ENCODE data around the gene IPO9.

- no peak for TF ChIP-seq CTCF (conservative IDR thresholded peaks at IDR 0.05; ENCODE audit: low read depth in 2 of 2)
- no peak for TF ChIP-seq EZH2 (IDR thresholded peaks at IDR 0.05; ENCODE audit: low read depth, unreplicated experiment)
- TF ChIP-seq POLR2AphosphoS5 (IDR thresholded peaks at IDR 0.05; ENCODE audit: low read depth): no peak
- no peak for TF ChIP-seq CREB1 (CRISPR knock-in tag; IDR thresholded peaks at IDR 0.05; ENCODE audit: low read depth)
- TF ChIP-seq REST (IDR thresholded peaks at IDR 0.05; ENCODE audit: unreplicated experiment): no peak
- no peak for TF ChIP-seq EZH2phosphoT487 (IDR thresholded peaks at IDR 0.05; ENCODE audit: unreplicated experiment)
- TF ChIP-seq ZNF114 (CRISPR knock-in tag; IDR thresholded peaks at IDR 0.05): no peak
- no peak for TF ChIP-seq JUNB (IDR thresholded peaks at IDR 0.05; ENCODE audit: unreplicated experiment)
- no peak for TF ChIP-seq ETS1 (IDR thresholded peaks at IDR 0.05)
- TF ChIP-seq, protein P1, sequence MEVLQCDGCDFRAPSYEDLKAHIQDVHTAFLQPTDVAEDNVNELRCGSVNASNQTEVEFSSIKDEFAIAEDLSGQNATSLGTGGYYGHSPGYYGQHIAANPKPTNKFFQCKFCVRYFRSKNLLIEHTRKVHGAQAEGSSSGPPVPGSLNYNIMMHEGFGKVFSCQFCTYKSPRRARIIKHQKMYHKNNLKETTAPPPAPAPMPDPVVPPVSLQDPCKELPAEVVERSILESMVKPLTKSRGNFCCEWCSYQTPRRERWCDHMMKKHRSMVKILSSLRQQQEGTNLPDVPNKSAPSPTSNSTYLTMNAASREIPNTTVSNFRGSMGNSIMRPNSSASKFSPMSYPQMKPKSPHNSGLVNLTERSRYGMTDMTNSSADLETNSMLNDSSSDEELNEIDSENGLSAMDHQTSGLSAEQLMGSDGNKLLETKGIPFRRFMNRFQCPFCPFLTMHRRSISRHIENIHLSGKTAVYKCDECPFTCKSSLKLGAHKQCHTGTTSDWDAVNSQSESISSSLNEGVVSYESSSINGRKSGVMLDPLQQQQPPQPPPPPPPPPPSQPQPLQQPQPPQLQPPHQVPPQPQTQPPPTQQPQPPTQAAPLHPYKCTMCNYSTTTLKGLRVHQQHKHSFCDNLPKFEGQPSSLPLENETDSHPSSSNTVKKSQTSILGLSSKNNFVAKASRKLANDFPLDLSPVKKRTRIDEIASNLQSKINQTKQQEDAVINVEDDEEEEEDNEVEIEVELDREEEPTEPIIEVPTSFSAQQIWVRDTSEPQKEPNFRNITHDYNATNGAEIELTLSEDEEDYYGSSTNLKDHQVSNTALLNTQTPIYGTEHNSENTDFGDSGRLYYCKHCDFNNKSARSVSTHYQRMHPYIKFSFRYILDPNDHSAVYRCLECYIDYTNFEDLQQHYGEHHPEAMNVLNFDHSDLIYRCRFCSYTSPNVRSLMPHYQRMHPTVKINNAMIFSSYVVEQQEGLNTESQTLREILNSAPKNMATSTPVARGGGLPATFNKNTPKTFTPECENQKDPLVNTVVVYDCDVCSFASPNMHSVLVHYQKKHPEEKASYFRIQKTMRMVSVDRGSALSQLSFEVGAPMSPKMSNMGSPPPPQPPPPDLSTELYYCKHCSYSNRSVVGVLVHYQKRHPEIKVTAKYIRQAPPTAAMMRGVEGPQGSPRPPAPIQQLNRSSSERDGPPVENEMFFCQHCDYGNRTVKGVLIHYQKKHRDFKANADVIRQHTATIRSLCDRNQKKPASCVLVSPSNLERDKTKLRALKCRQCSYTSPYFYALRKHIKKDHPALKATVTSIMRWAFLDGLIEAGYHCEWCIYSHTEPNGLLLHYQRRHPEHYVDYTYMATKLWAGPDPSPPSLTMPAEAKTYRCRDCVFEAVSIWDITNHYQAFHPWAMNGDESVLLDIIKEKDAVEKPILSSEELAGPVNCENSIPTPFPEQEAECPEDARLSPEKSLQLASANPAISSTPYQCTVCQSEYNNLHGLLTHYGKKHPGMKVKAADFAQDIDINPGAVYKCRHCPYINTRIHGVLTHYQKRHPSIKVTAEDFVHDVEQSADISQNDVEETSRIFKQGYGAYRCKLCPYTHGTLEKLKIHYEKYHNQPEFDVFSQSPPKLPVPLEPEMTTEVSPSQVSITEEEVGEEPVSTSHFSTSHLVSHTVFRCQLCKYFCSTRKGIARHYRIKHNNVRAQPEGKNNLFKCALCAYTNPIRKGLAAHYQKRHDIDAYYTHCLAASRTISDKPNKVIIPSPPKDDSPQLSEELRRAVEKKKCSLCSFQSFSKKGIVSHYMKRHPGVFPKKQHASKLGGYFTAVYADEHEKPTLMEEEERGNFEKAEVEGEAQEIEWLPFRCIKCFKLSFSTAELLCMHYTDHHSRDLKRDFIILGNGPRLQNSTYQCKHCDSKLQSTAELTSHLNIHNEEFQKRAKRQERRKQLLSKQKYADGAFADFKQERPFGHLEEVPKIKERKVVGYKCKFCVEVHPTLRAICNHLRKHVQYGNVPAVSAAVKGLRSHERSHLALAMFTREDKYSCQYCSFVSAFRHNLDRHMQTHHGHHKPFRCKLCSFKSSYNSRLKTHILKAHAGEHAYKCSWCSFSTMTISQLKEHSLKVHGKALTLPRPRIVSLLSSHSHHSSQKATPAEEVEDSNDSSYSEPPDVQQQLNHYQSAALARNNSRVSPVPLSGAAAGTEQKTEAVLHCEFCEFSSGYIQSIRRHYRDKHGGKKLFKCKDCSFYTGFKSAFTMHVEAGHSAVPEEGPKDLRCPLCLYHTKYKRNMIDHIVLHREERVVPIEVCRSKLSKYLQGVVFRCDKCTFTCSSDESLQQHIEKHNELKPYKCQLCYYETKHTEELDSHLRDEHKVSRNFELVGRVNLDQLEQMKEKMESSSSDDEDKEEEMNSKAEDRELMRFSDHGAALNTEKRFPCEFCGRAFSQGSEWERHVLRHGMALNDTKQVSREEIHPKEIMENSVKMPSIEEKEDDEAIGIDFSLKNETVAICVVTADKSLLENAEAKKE (CRISPR knock-in tag; IDR thresholded peaks at IDR 0.05): no peak
- no peak for TF ChIP-seq NANOG (IDR thresholded peaks at IDR 0.05; ENCODE audit: borderline replicate concordance)
Measured at GRCh38 chr1:201898992-201899391, 70.0 kb downstream of the IPO9 start.

Measured in GM23338 (cell line).